Left lung (tissue), 10 donors: ENCODE data around the gene PPM1F. TPM values are rescaled to one million over a fixed set of nuclear protein-coding genes. Genes with fewer than 3 reads are reported as not detected.
A peak's percentile ranks its signal among the peaks of the same experiment; 100 is the strongest.

ENCODE experiments used
- ATAC-seq: fragments of 200-7000 bp; cut with Tn5 transposase; one replicate; pipeline ENCODE4 v1.9.1; 2020; ENCODE audit warnings: moderate library complexity
- DNase-seq, 4 donors: peaks; one replicate each; pipeline ENCODE4 v3.0.0-alpha.2; 2013 to 2020
- H3K27ac ChIP-seq, 2 donors: fragments of 200-600 bp; sonication (generic) in 1 of 2; one replicate each; pipeline versions ENCODE4 v1.5.0 to v1.8.0; 2020 to 2021
- H3K27me3 ChIP-seq, 2 donors: fragments of 200-600 bp; sonication (generic) in 1 of 2; one replicate each; pipeline versions ENCODE4 v1.5.0 to v1.8.0; 2020 to 2021
- H3K36me3 ChIP-seq, 2 donors: fragments of 200-600 bp; sonication (generic) in 1 of 2; one replicate each; pipeline versions ENCODE4 v1.5.0 to v1.8.0; 2020 to 2021
- H3K4me1 ChIP-seq, 2 donors: fragments of 200-600 bp; one replicate each; pipeline ENCODE4 v1.8.0; 2021
- H3K4me3 ChIP-seq, 2 donors: fragments of 200-600 bp; sonication (generic) in 1 of 2; one replicate each; pipeline versions ENCODE4 v1.5.0 to v1.8.0; 2020 to 2021; ENCODE audit warnings: mild to moderate bottlenecking in 1 of 2
- H3K9me3 ChIP-seq, 2 donors: fragments of 200-600 bp; sonication (generic) in 1 of 2; one replicate each; pipeline versions ENCODE4 v1.5.0 to v1.8.0; 2020 to 2021
- CTCF ChIP-seq, 2 donors: fragments of 200-600 bp; sonication (generic) in 1 of 2; IDR thresholded peaks; one replicate each; pipeline versions ENCODE4 v1.5.0 to v1.8.0; 2021; ENCODE audit warnings: antibody characterized with exemption in 2 of 2
- intact Hi-C, 2 donors: fragments of 100-400 bp; cut with DNase I; formaldehyde crosslinking; loops; one replicate each; pipeline versions ENCODE4 v1.11.2 to v1.14.2; 2022
- polyA plus RNA-seq, 6 donors: library from polyadenylated mRNA; unstranded; fragments of 120-200 nt; gene quantifications; one replicate each; pipeline ENCODE4 v1.2.1, GENCODE V29; 2013; ENCODE audit not compliant: insufficient read length in 6 of 6
- total RNA-seq, 2 donors: library from RNA; stranded (reverse); fragmentation: NEBNext Ultra II Directional; extraction: Animal tissue kit (Norgen Biotek cat#: 25700); gene quantifications; one replicate each; pipeline ENCODE4 v1.2.1, GENCODE V29; 2021
- donor health status: DM: no; HTN: yes; CAD: no.
- donor health status: DM: no; HTN: no; CAD: no.

PPM1F gene
- total and polyA plus RNA-seq, 8 donors, result 31.0 to 60.0 (median 51.3) TPM

DNA sequence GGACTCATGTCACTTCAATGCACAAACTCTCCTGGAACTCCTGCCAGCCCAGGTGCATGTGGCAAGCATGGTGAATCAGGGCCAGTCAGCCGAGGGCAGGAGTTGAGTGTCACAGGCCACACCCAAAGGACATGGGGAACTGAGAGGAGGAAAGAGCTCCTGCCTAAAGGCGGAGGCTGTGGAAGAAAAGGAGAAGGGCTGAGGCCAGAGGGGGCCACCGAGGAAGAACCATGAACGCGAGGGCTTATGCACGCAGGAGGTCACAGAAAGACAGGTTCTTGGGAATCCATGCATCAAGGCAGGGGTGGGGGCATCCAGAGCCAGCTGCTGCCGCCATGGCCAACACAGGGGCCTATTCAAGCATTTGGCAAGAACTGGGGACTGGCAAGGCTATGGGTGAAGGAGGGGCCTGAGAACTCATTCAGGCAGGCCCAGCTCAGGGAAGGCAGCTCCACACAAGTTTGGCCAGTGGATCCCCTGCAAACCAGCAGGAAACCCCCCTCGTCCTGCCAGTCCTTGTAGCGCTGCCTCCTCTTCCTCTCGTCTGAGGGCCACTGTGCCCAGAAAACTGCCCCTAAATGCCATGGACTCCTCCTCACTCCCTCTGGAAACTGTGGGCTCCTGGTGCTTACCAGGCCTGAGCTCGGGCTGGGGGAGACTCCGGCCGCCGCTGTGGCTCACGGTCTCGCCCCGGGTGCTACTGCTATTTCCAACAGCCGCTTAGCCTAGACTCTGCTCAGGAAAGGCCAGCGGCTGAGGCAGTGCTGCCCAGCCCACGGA is 15.4 kb downstream of the PPM1F start:
- H3K4me1 ChIP-seq, result peaks cover 35 to 69% of the 10 kb centered on the region in 2 donors
- peak overlapping the region in 1 of 2 donors; percentile 48 for H3K4me3 ChIP-seq

GRCh38 chr22:21936151-21936775 is 16.4 kb downstream of the PPM1F start:
- H3K36me3 ChIP-seq, result peaks cover 0 to 44% of the 10 kb centered on the region in 2 donors
- ATAC-seq (peak; percentile 6), DNase-seq (peak in 2 of 4 donors; percentile 79 to 85)
- H3K4me1 ChIP-seq, result peaks cover 28 to 60% of the 10 kb centered on the region in 2 donors
- TF ChIP-seq CTCF (IDR thresholded peaks at IDR 0.05), result no peak
- H3K9me3 ChIP-seq, result no peaks in the 10 kb centered on the region
- no peaks in the 10 kb centered on the region for H3K27me3 ChIP-seq
- intact Hi-C loops, result loop anchor here in 1 of 2 donors (10.0 kb wide), 1 partner anchor 221 kb away; no protein-coding TSS in a partner anchor
- H3K4me3 ChIP-seq, result no peak overlapping the region
- peak overlapping the region; percentile 96 to 98 for H3K27ac ChIP-seq

More for the DNA sequence above, 15.4 kb downstream of the PPM1F start:
- ATAC-seq (peak; percentile 38), DNase-seq (peak in 1 of 4 donors; percentile 76)
- H3K36me3 ChIP-seq, result peaks cover 0 to 40% of the 10 kb centered on the region in 2 donors
- H3K27ac ChIP-seq, result peak overlapping the region; percentile 96 to 98
- H3K27me3 ChIP-seq, result no peaks in the 10 kb centered on the region
- intact Hi-C loops, result loop anchor here in 1 of 2 donors (10.0 kb wide), 1 partner anchor 222 kb away; no protein-coding TSS in a partner anchor
- TF ChIP-seq CTCF (IDR thresholded peaks at IDR 0.05), result no peak
- no peaks in the 10 kb centered on the region for H3K9me3 ChIP-seq

DNA sequence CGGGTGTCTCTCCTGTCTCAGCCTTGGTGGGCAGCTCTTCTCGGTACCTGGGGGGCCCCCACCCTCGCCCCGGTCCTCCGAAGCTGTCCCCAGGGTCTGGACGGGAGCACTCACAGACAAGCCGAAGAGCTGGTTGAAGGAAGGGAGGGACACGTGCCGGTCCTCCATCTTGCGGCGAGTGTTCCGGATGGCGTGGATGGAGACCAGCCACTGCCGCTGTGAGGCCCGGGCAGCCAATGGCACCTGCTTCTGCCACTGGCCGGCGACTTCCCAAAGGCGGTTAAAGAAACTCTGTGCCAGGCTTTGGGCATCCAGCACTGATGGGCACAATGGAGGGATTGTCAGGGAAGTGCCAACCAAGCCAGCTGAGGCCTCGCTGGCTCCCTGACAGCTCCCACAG is 18.7 kb downstream of the PPM1F start:
- Histone ChIP-seq H3K27me3 (no peaks in the 10 kb centered on the region), H3K4me3 (no peak overlapping the region), H3K27ac (no peak overlapping the region), H3K4me1 (peaks cover 20 to 36% of the 10 kb centered on the region in 2 donors), H3K9me3 (no peaks in the 10 kb centered on the region), H3K36me3 (peaks cover 4 to 67% of the 10 kb centered on the region in 2 donors)
- intact Hi-C loops, result loop anchor here in 1 of 2 donors (10.0 kb wide), 1 partner anchor 219 kb away; no protein-coding TSS in a partner anchor
- DNase-seq (no peak), ATAC-seq (no peak)
- no peak for TF ChIP-seq CTCF (IDR thresholded peaks at IDR 0.05)

- H3K27me3 ChIP-seq, result no peaks in the 10 kb centered on the region
- H3K4me1 ChIP-seq, result peaks cover 19 to 31% of the 10 kb centered on the region in 2 donors
- H3K27ac ChIP-seq, result no peak overlapping the region
- DNase-seq (no peak), ATAC-seq (no peak)
- peaks cover 4 to 72% of the 10 kb centered on the region in 2 donors for H3K36me3 ChIP-seq
- no peaks in the 10 kb centered on the region for H3K9me3 ChIP-seq
- intact Hi-C loops, result loop anchor here in 1 of 2 donors (10.0 kb wide), 1 partner anchor 219 kb away; no protein-coding TSS in a partner anchor
- TF ChIP-seq CTCF (IDR thresholded peaks at IDR 0.05), result no peak
- no peak overlapping the region for H3K4me3 ChIP-seq
These were observed 19.2 kb downstream of the PPM1F start for GRCh38 chr22:21933413-21933812.

- intact Hi-C loops, result loop anchor here in 1 of 2 donors (10.0 kb wide), 1 partner anchor 218 kb away; no protein-coding TSS in a partner anchor
- Histone ChIP-seq H3K4me3 (no peak overlapping the region), H3K27me3 (no peaks in the 10 kb centered on the region), H3K4me1 (peaks cover 14 to 20% of the 10 kb centered on the region in 2 donors), H3K9me3 (no peaks in the 10 kb centered on the region), H3K36me3 (peaks cover 4 to 82% of the 10 kb centered on the region in 2 donors), H3K27ac (no peak overlapping the region)
- ATAC-seq, result no peak
- TF ChIP-seq CTCF (IDR thresholded peaks at IDR 0.05), result no peak
- DNase-seq, result no peak
These were observed 20.3 kb downstream of the PPM1F start for GRCh38 chr22:21932347-21932746.
